Astrocyte of the spinal cord (primary cell): ENCODE results near the gene MAST4.
"Not testable (repeated sequence)": the region's sequence is repeated elsewhere in the genome, so short reads cannot be mapped to it uniquely, and the experiment has no call there.

Experiments used
- DNase-seq: peaks from one replicate; pipeline ENCODE4 v3.0.0; 2011; ENCODE audit warnings: low read depth, low spot score
- H3K4me3 ChIP-seq: 2 replicates; pipeline ENCODE4 v1.5.1; 2011; ENCODE audit warnings: low read depth, mild to moderate bottlenecking, low read length, moderate library complexity
- in situ Hi-C: cut with HindIII; loops from 2 replicates; pipeline ENCODE4 v1.10.0; 2017; ENCODE audit warnings: low sequenced_read_pairs
- TF ChIP-seq, protein P1 (sequence below): IDR thresholded peaks from 2 replicates; pipeline ENCODE4 v1.5.1; 2012; ENCODE audit warnings: low read depth, mild to moderate bottlenecking, low read length, inconsistent platforms

Gene MAST4

GRCh38 chr5:66742083-66742895 is 146.1 kb downstream of the MAST4 start:
- in situ Hi-C loops, result no loop called here
- no peak overlapping the region for H3K4me3 ChIP-seq
- TF ChIP-seq, protein P1, sequence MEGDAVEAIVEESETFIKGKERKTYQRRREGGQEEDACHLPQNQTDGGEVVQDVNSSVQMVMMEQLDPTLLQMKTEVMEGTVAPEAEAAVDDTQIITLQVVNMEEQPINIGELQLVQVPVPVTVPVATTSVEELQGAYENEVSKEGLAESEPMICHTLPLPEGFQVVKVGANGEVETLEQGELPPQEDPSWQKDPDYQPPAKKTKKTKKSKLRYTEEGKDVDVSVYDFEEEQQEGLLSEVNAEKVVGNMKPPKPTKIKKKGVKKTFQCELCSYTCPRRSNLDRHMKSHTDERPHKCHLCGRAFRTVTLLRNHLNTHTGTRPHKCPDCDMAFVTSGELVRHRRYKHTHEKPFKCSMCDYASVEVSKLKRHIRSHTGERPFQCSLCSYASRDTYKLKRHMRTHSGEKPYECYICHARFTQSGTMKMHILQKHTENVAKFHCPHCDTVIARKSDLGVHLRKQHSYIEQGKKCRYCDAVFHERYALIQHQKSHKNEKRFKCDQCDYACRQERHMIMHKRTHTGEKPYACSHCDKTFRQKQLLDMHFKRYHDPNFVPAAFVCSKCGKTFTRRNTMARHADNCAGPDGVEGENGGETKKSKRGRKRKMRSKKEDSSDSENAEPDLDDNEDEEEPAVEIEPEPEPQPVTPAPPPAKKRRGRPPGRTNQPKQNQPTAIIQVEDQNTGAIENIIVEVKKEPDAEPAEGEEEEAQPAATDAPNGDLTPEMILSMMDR, result peak; percentile 31

DNA sequence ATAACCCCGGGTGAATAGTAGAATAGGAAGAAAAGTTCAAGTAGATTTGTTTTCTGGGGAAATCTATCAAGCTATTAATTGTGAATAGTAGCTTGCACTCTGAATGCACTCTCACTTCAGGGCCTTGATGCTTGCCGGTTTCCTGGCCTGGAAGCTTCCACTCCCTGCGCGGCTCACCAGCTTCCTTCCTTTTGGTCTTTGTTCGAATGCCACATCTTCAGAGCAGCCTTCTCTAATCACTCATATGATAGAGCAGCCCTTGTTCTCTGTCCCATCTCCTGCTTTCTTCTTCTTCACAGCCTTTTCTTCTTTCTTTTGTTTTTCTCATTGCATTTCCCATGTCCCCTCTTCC is 146.7 kb downstream of the MAST4 start:
- in situ Hi-C loops, result no loop called here
- TF ChIP-seq, protein P1, result no peak
- no peak for DNase-seq
- no peak overlapping the region for H3K4me3 ChIP-seq

More at GRCh38 chr5:66742083-66742895, 146.1 kb downstream of the MAST4 start:
- DNase-seq, result no peak

- TF ChIP-seq, protein P1, result no peak
- H3K4me3 ChIP-seq, result no peak overlapping the region
- no peak for DNase-seq
- in situ Hi-C loops, result no loop called here
Observed at GRCh38 chr5:66743344-66743743, 147.2 kb downstream of the MAST4 start.

DNA sequence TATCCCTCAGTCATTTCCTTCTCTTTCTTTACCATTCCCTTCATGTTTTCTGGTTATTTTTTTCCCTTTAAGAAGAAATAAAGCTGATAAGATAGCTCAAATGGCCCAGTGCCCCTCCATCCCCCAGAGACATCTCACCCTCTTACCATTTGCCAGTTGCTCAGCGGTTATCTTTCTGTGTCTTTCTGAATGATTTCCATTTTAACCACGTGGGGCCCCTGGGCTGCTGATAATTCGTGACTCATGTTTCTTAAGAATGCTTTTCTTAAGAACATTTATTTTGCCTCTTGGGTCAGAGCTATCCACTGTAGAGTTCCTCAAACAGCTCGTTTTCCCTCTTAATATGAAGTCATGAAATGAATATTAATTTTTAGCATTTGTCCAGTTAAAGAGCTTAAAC is 147.8 kb downstream of the MAST4 start:
- in situ Hi-C loops, result no loop called here
- TF ChIP-seq, protein P1, result no peak
- no peak overlapping the region for H3K4me3 ChIP-seq
- peak; percentile 39 for DNase-seq

DNA sequence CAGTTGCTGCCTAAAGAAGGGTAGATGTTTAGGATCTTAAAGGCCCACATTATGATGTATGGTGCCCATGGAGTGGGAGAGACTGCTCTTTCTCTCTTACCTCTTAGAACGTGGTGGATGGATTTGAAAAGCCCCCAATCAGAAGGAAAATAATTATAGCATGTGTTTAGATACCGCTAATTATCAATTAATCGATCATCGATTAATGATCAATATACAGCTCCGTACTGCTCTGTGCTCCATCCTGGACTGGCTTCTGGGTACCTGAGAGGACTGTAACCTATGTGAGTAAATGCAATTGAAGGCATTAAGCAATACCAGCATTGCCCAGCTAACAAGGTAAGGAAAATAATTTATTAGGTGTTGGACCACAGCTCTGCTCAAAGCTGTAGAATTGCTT is 149.1 kb downstream of the MAST4 start:
- H3K4me3 ChIP-seq, result no peak overlapping the region
- DNase-seq, result no peak
- TF ChIP-seq, protein P1, result no peak
- in situ Hi-C loops, result no loop called here

GRCh38 chr5:66747607-66748006 is 151.4 kb downstream of the MAST4 start:
- no peak for DNase-seq
- TF ChIP-seq, protein P1, result no peak
- no peak overlapping the region for H3K4me3 ChIP-seq
- in situ Hi-C loops, result no loop called here

- H3K4me3 ChIP-seq, DNase-seq, in situ Hi-C loops: not testable (repeated sequence)
Observed at GRCh38 chr5:66752668-66753067, 156.5 kb downstream of the MAST4 start.
